Neural progenitor cell (in vitro differentiated cells): ENCODE measurements around the gene TMEM126B. TPM values are rescaled to one million over a fixed set of nuclear protein-coding genes. Genes with fewer than 3 reads are reported as not detected.
A peak's percentile ranks its signal among the peaks of the same experiment; 100 is the strongest.

ENCODE experiments used
- DNase-seq: peaks from one replicate; pipeline ENCODE4 v3.0.0-alpha.2; 2016; ENCODE audit warnings: low spot score
- H2AFZ ChIP-seq: fragments of 200-600 bp; sonication (generic); replicated peaks from 2 replicates; pipeline ENCODE4 v1.6.1; 2016; ENCODE audit warnings: antibody characterized with exemption
- H3F3A ChIP-seq: fragments of 200-600 bp; sonication (generic); 2 replicates; pipeline ENCODE4 v1.6.1; 2016; ENCODE audit warnings: antibody characterized with exemption, low read depth
- H3K27ac ChIP-seq: fragments of 200-600 bp; sonication (generic); 2 replicates; pipeline ENCODE4 v1.5.1; 2016; ENCODE audit warnings: mild to moderate bottlenecking
- H3K27me3 ChIP-seq: fragments of 200-600 bp; sonication (generic); 2 replicates; pipeline ENCODE4 v1.6.1; 2016; ENCODE audit warnings: mild to moderate bottlenecking, moderate library complexity
- H3K36me3 ChIP-seq: fragments of 200-600 bp; sonication (generic); 2 replicates; pipeline ENCODE4 v1.5.1; 2016
- H3K4me1 ChIP-seq: fragments of 200-600 bp; sonication (generic); 2 replicates; pipeline ENCODE4 v1.6.1; 2016; ENCODE audit warnings: mixed run types
- H3K4me2 ChIP-seq: fragments of 200-600 bp; sonication (generic); 2 replicates; pipeline ENCODE4 v1.6.1; 2016
- H3K4me3 ChIP-seq: fragments of 200-600 bp; sonication (generic); 2 replicates; pipeline ENCODE4 v1.5.1; 2016
- H3K79me2 ChIP-seq: fragments of 200-600 bp; sonication (generic); 2 replicates; pipeline ENCODE4 v1.6.1; 2016; ENCODE audit warnings: low read depth
- H3K9ac ChIP-seq: fragments of 200-600 bp; sonication (generic); 2 replicates; pipeline ENCODE4 v1.6.1; 2016
- H3K9me3 ChIP-seq: fragments of 200-600 bp; sonication (generic); 2 replicates; pipeline ENCODE4 v1.5.1; 2016; ENCODE audit warnings: low read depth
- H4K20me1 ChIP-seq: fragments of 200-600 bp; sonication (generic); 2 replicates; pipeline ENCODE4 v1.6.1; 2016; ENCODE audit warnings: low read depth
- H3K27ac Mint-ChIP-seq: 3 replicates; pipeline ENCODE4 v1.8.0; 2021; ENCODE audit warnings: mixed read lengths
- H3K27me3 Mint-ChIP-seq: 2 replicates; pipeline ENCODE4 v1.8.0; 2022; ENCODE audit warnings: low read depth, mild to moderate bottlenecking, inconsistent platforms, moderate library complexity, mixed read lengths; ENCODE audit not compliant: insufficient read depth
- H3K36me3 Mint-ChIP-seq: 3 replicates; pipeline ENCODE4 v1.8.0; 2021; ENCODE audit warnings: mixed read lengths
- H3K4me1 Mint-ChIP-seq: 3 replicates; pipeline ENCODE4 v1.8.0; 2021; ENCODE audit warnings: mixed read lengths
- H3K4me3 Mint-ChIP-seq: 3 replicates; pipeline ENCODE4 v1.8.0; 2021; ENCODE audit warnings: mild to moderate bottlenecking, moderate library complexity, mixed read lengths
- H3K9me3 Mint-ChIP-seq: 3 replicates; pipeline ENCODE4 v1.8.0; 2020; ENCODE audit warnings: mixed read lengths
- EZH2 ChIP-seq: fragments of 200-600 bp; sonication (generic); IDR thresholded peaks from 2 replicates; pipeline ENCODE4 v1.6.1; 2017; ENCODE audit warnings: antibody characterized with exemption, mild to moderate bottlenecking, moderate library complexity
- EZH2phosphoT487 ChIP-seq: fragments of 200-600 bp; sonication (generic); IDR thresholded peaks from 2 replicates; pipeline ENCODE4 v1.6.1; 2017; ENCODE audit warnings: antibody characterized with exemption
- total RNA-seq: library from RNA; depleted of rRNA; stranded (reverse); fragments of >200 nt; gene quantifications from 2 replicates; pipeline ENCODE4 v1.2.3, GENCODE V29; 2015; ENCODE audit warnings: low replicate concordance
- TF ChIP-seq, protein P1 (sequence below): fragments of 200-600 bp; sonication (generic); IDR thresholded peaks from 2 replicates; pipeline ENCODE4 v1.5.1; 2017; ENCODE audit warnings: antibody characterized with exemption, mild to moderate bottlenecking

TMEM126B gene
- total RNA-seq, 1 donor from 2014 or later: 110 TPM

DNA sequence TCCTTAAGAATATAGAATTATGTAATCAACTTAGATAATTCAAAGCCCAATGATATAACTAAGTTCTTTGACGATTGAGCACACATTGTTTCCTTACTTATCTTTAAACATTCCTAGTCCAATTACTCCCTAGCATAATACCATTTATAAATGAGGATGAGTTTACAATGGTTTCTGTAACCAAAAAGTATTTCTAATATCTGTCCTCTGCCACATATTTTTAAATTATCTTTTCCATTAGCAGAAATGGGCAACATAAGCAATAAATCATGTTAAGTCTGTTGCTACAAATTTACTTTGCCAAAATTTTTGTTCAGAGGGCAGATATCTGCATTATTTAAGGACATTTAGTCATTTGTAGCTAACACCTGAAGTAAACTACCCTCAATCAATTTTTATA is 29.8 kb downstream of the TMEM126B start:
- Mint-ChIP-seq H3K4me3 (no peak overlapping the region), H3K9me3 (no peaks in the 10 kb centered on the region), H3K36me3 (peaks cover 22% of the 10 kb centered on the region), H3K4me1 (peaks cover 32% of the 10 kb centered on the region), H3K27ac (no peak overlapping the region), H3K27me3 (no peaks in the 10 kb centered on the region)
- Histone ChIP-seq H3F3A (peaks cover 44% of the 10 kb centered on the region), H3K4me2 (no peak overlapping the region), H3K27me3 (no peaks in the 10 kb centered on the region), H3K9ac (no peak overlapping the region), H3K79me2 (peaks cover 80% of the 10 kb centered on the region), H3K4me3 (no peak overlapping the region), H2AFZ (no peak overlapping the region), H3K4me1 (peaks cover 27% of the 10 kb centered on the region), H3K9me3 (no peaks in the 10 kb centered on the region), H3K36me3 (peaks cover 64% of the 10 kb centered on the region), H3K27ac (no peak overlapping the region), H4K20me1 (peaks cover 85% of the 10 kb centered on the region)
- TF ChIP-seq, protein P1, sequence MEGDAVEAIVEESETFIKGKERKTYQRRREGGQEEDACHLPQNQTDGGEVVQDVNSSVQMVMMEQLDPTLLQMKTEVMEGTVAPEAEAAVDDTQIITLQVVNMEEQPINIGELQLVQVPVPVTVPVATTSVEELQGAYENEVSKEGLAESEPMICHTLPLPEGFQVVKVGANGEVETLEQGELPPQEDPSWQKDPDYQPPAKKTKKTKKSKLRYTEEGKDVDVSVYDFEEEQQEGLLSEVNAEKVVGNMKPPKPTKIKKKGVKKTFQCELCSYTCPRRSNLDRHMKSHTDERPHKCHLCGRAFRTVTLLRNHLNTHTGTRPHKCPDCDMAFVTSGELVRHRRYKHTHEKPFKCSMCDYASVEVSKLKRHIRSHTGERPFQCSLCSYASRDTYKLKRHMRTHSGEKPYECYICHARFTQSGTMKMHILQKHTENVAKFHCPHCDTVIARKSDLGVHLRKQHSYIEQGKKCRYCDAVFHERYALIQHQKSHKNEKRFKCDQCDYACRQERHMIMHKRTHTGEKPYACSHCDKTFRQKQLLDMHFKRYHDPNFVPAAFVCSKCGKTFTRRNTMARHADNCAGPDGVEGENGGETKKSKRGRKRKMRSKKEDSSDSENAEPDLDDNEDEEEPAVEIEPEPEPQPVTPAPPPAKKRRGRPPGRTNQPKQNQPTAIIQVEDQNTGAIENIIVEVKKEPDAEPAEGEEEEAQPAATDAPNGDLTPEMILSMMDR: no peak
- TF ChIP-seq EZH2 (no peak), EZH2phosphoT487 (no peak)
- no peak for DNase-seq

DNA sequence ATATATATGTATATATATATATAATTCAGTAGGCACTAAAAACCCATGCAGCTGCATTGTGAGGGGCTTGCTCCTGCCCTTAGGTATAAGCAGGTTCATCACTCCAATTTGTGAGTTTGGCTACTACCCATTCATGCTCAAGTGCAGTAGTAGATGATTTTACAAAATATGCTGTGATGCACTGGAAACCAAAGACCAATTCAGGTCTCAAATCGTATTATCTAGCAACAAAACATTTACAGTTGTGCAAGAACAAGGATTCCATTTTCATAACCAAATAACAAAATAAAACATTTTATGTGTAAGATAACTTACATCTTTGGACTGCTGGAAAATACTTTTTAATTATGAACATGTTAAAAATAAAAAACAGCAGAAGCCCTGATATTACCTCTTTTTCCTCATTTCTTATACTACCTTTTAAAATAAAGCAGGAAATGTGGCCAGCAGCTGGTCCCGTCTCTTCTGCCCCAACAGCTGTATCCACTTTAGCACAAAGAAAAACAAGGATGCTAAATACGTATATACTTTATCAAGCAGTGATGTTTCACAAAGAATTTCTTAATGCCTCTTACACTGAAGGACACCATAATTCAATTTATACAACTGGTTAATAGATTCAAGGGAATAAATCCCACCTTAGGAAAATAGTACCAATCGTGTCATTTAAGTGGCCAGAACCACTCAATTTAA is 33.7 kb downstream of the TMEM126B start:
- peaks cover 81% of the 10 kb centered on the region for H3K79me2 ChIP-seq
- peaks cover 34% of the 10 kb centered on the region for H3K4me1 ChIP-seq
- H2AFZ ChIP-seq: no peak overlapping the region
- no peaks in the 10 kb centered on the region for H3K9me3 Mint-ChIP-seq
- H3K4me3 Mint-ChIP-seq: peak overlapping the region; percentile 100
- H3K36me3 ChIP-seq: peaks cover 45% of the 10 kb centered on the region
- H3K27ac Mint-ChIP-seq: no peak overlapping the region
- no peak for TF ChIP-seq EZH2phosphoT487
- peaks cover 41% of the 10 kb centered on the region for H3F3A ChIP-seq
- no peaks in the 10 kb centered on the region for H3K9me3 ChIP-seq
- H3K9ac ChIP-seq: peak overlapping the region; percentile 99
- peak overlapping the region; percentile 97 for H3K4me3 ChIP-seq
- peaks cover 28% of the 10 kb centered on the region for H3K36me3 Mint-ChIP-seq
- H3K27ac ChIP-seq: no peak overlapping the region
- no peak for DNase-seq
- H3K27me3 Mint-ChIP-seq: peaks cover 3% of the 10 kb centered on the region
- no peaks in the 10 kb centered on the region for H3K27me3 ChIP-seq
- peaks cover 74% of the 10 kb centered on the region for H4K20me1 ChIP-seq
- H3K4me2 ChIP-seq: peak overlapping the region; percentile 90
- H3K4me1 Mint-ChIP-seq: peaks cover 46% of the 10 kb centered on the region

DNA sequence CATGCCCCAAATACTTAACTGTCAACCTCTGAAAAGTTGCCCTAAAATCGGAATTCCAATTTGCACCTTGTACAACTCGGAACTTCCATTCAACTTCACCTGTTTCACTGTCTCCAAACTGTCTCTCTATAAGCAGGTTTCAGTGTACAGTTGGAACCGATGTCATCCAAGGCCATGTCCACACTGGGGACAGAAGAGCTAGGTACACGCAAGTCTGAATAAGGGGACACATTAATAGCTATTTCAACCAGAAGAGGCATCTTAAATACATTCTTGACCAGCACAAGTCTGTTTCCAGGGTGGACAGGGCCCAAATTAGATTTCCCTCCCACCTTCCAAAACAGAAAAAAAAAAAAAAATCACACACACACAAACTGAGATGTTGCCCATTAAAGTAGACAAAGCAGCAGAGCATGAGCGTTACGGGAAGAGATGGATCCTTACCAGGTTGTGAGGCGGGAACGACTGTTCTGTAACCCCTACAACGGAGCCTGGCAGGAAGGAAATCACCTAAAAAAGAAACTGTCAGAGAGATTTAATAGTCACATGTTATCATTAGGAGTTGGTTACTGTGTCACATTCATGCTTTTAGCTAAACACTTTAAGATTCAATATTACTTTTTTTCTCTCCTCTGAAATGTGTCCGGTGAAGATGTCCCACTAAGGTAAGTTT is 34.8 kb downstream of the TMEM126B start:
- Histone ChIP-seq H2AFZ (no peak overlapping the region), H3K4me1 (peaks cover 34% of the 10 kb centered on the region), H3K9me3 (no peaks in the 10 kb centered on the region), H3K36me3 (peaks cover 34% of the 10 kb centered on the region), H3K27ac (no peak overlapping the region), H3K27me3 (no peaks in the 10 kb centered on the region), H3K4me3 (peak overlapping the region; percentile 97), H3F3A (peaks cover 30% of the 10 kb centered on the region), H3K9ac (peak overlapping the region; percentile 99), H4K20me1 (peaks cover 63% of the 10 kb centered on the region), H3K79me2 (peaks cover 70% of the 10 kb centered on the region), H3K4me2 (peak overlapping the region; percentile 90)
- H3K9me3 Mint-ChIP-seq: no peaks in the 10 kb centered on the region
- TF ChIP-seq, protein P1: no peak
- TF ChIP-seq EZH2phosphoT487: no peak
- TF ChIP-seq EZH2: no peak
- H3K36me3 Mint-ChIP-seq: peaks cover 28% of the 10 kb centered on the region
- peak overlapping the region; percentile 97 for H3K27ac Mint-ChIP-seq
- peaks cover 46% of the 10 kb centered on the region for H3K4me1 Mint-ChIP-seq
- DNase-seq: no peak
- H3K27me3 Mint-ChIP-seq: peaks cover 3% of the 10 kb centered on the region
- peak overlapping the region; percentile 100 for H3K4me3 Mint-ChIP-seq
